SKM-1 treated with dmso at 0.1 percent for 144 hours (cell line): ENCODE results near the gene LYZL4.
A peak's percentile ranks its signal among the peaks of the same experiment; 100 is the strongest.

Experiments
- DNase-seq: peaks from one replicate; lab custom pipeline; 2025; ENCODE audit not compliant: unreplicated experiment; lab: John Stamatoyannopoulos, UW

LYZL4 gene

GRCh38 chr3:42410370-42411131 is at the start of gene LYZL4:
Gene LYZL4 (minus strand): TSS chr3:42410610. CDS start chr3:42407251, 3,359 bp downstream.
- DNase-seq, result no peak

- DNase-seq, result no peak
Observed at GRCh38 chr3:42459151-42459550, 48.7 kb upstream of the LYZL4 start.

- DNase-seq, result no peak
Observed at GRCh38 chr3:42456211-42456610, 45.8 kb upstream of the LYZL4 start.

GRCh38 chr3:42451546-42452230 is 41.3 kb upstream of the LYZL4 start:
- DNase-seq, result no peak

- DNase-seq, result no peak
Observed at GRCh38 chr3:42451116-42451515, 40.7 kb upstream of the LYZL4 start.

- peak; percentile 3 for DNase-seq
Observed at GRCh38 chr3:42450567-42450966, 40.2 kb upstream of the LYZL4 start.

GRCh38 chr3:42447481-42447880 is 37.1 kb upstream of the LYZL4 start:
- DNase-seq, result no peak

- no peak for DNase-seq
Observed at GRCh38 chr3:42446111-42447050, 36.0 kb upstream of the LYZL4 start.

GRCh38 chr3:42443819-42444436 is 33.5 kb upstream of the LYZL4 start:
- peak; percentile 72 for DNase-seq

GRCh38 chr3:42443292-42443691 is 32.9 kb upstream of the LYZL4 start:
- DNase-seq, result no peak

GRCh38 chr3:42442640-42443039 is 32.2 kb upstream of the LYZL4 start:
- DNase-seq, result no peak

- no peak for DNase-seq
Observed at GRCh38 chr3:42441791-42442190, 31.4 kb upstream of the LYZL4 start.

GRCh38 chr3:42440924-42441323 is 30.5 kb upstream of the LYZL4 start:
- no peak for DNase-seq

- DNase-seq, result no peak
Observed at GRCh38 chr3:42439261-42440115, 29.1 kb upstream of the LYZL4 start.

- no peak for DNase-seq
Observed at GRCh38 chr3:42438758-42439157, 28.3 kb upstream of the LYZL4 start.

GRCh38 chr3:42438193-42438592 is 27.8 kb upstream of the LYZL4 start:
- DNase-seq, result no peak

- DNase-seq, result no peak
Observed at GRCh38 chr3:42434777-42435380, 24.5 kb upstream of the LYZL4 start.

- no peak for DNase-seq
Observed at GRCh38 chr3:42432485-42432884, 22.1 kb upstream of the LYZL4 start.

GRCh38 chr3:42430781-42431532 is 20.5 kb upstream of the LYZL4 start:
- DNase-seq, result no peak
